ENCODE results near the gene ZNF595. TPM values are rescaled to one million over a fixed set of nuclear protein-coding genes. Genes with fewer than 3 reads are reported as not detected.

ZNF595 gene
- total RNA-seq: 8.3 and 9.8 TPM in 2 replicates

DNA sequence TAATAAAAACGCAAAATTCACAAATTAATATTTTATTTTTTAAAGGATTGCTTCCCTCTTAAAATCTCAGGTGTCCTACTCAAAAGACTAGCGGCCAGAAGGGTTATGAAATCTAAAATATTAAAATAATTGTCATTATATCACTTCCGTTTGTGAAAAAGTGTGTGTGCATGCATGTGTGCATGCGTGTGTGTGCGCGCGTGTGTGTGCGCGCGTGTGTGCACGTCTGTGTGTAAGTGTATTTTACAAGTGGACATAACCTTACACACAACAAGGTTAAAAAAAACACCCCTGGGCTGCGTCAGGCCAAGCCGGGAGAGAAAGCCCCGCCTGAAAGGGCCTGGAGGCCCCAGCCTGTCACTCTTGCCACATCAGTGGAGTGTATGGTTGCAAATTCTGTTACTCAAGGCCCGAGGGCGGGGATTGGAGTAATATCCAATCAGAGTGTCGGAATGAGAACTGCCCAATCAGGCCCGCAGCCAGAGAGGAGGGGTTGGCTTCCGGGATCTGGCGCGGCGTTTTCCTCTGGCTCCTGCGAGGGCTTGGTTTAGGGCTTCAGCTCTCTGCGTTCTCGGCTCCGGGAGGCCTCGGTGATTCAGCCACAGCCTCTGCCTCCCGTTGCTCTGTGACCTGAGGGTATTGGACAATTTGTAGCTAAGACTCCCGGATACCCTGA lies at the start of gene ZNF595:
TSS of gene ZNF595 (plus strand) at position 518 of the 676 bp plus-strand sequence. CDS start 168 bp downstream, outside the sequence.

DNA sequence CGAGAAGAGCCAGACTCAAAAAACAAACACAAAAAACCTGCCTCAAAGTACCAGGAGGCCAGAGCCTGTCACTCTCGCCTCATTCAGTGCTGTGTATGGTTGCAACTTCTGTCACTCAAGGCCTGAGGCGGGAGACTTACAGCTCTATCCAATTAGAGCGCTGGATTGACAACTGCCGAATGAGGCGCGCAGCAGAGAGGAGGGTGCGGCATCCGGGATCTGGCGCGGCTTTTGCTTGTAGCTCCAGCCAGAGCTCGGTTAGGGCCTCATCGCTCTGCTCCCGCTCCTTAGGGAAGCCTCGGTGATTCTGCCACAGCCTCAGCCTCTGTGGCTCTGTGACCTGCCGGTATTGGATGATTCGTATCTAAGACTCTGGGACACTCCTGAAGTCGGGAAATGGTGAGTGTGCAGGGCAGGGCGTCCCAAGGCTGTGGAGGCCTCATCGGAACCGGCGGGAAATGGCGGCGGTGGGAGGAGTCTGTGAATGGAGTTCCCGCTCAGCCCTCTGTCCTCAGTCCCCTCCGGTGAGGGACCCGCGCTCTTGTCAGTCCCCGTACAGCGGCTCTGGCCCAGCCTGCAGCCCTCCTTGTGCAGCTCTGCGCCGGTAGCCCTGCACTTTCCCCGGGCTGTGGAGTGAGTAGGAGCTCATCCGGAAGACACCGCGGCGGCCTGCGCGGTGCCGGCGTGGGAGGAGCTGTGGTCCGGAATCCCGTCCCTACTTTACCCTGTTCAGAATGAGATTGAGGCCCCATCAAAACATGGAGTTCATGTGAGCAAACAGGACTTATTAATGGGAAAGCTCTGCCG lies 71.4 kb downstream of the ZNF595 start, which contains the start of gene ZNF718:
TSS of gene ZNF718 (plus strand) at position 227 of the 807 bp plus-strand sequence. CDS start at position 397, 170 bp downstream.

Other genes starting within 250 kb of the ZNF595 start
- gene ZNF718, start 71.2 kb downstream of the ZNF595 start, total RNA-seq: 3.0 and 6.0 TPM in 2 replicates